H1 (cell line): Measurements from ENCODE around the gene SETX. TPM values are rescaled to one million over a fixed set of nuclear protein-coding genes. Genes with fewer than 3 reads are reported as not detected.

ENCODE experiments used
- CTCF ChIA-PET: fragments of 300-600 bp; sonication (Branson Sonifier 250); formaldehyde crosslinking; loops from one replicate; lab custom pipeline; 2021; ENCODE audit not compliant: partially characterized antibody; lab: Charles Lee
- POLR2A ChIA-PET: fragments of 300-600 bp; sonication (Branson Sonifier 250); formaldehyde crosslinking; loops from one replicate; lab custom pipeline; 2021; ENCODE audit warnings: inconsistent platforms; ENCODE audit not compliant: partially characterized antibody; lab: Charles Lee
- DNase-seq, 2 experiments: peaks; one replicate each; pipeline versions ENCODE4 v3.0.0 to v3.0.0-alpha.2; 2010 to 2022; ENCODE audit warnings: low spot score in 2 of 2, low read depth in 1 of 2, mixed read lengths in 1 of 2
- FAIRE-seq: peaks from 2 replicates; lab custom pipeline; 2011; peaks lifted over from hg19 to GRCh38; lab: Jason Lieb, UNC
- H2AFZ ChIP-seq: 2 replicates; pipeline ENCODE4 v1.8.1; 2012; ENCODE audit warnings: low read length, inconsistent platforms
- H2AK5ac ChIP-seq: 2 replicates; pipeline ENCODE4 v1.6.1; 2013; ENCODE audit warnings: low read depth, low read length
- H2BK120ac ChIP-seq: replicated peaks from 2 replicates; pipeline ENCODE3; 2013; ENCODE audit warnings: low read depth, low read length, inconsistent platforms
- H2BK12ac ChIP-seq: 2 replicates; pipeline ENCODE4 v1.6.1; 2013; ENCODE audit warnings: low read depth, low read length
- H2BK15ac ChIP-seq: 2 replicates; pipeline ENCODE4 v1.6.1; 2013; ENCODE audit warnings: low read length
- H2BK20ac ChIP-seq: 2 replicates; pipeline ENCODE4 v1.6.1; 2013; ENCODE audit warnings: low read length
- H2BK5ac ChIP-seq: 2 replicates; pipeline ENCODE4 v1.6.1; 2013; ENCODE audit warnings: low read depth, low read length
- H3K14ac ChIP-seq: 2 replicates; pipeline ENCODE4 v1.6.1; 2013; ENCODE audit warnings: inconsistent platforms; ENCODE audit not compliant: insufficient read length
- H3K18ac ChIP-seq: 2 replicates; pipeline ENCODE4 v1.6.1; 2013; ENCODE audit warnings: low read length; ENCODE audit errors: extremely low read depth
- H3K23ac ChIP-seq: 2 replicates; pipeline ENCODE4 v1.6.1; 2013; ENCODE audit warnings: inconsistent platforms; ENCODE audit not compliant: insufficient read length
- H3K23me2 ChIP-seq: 2 replicates; pipeline ENCODE4 v1.6.1; 2013; ENCODE audit warnings: low read depth, low read length
- H3K27ac ChIP-seq: 2 replicates; pipeline ENCODE4 v1.6.1; 2011; ENCODE audit warnings: low read depth, low read length, inconsistent platforms
- H3K27me3 ChIP-seq, 4 experiments: replicated peaks in 1 of 4; 1 replicate in 1 of 4; 2 replicates in 3 of 4; pipeline versions ENCODE4 v1.6.1 to v1.8.1; 2011 to 2013; ENCODE audit warnings: low read length in 3 of 4, mild to moderate bottlenecking in 3 of 4, inconsistent platforms in 2 of 4, mixed read lengths in 2 of 4, moderate library complexity in 1 of 4; ENCODE audit not compliant: control insufficient read depth in 3 of 4, insufficient read depth in 3 of 4; ENCODE audit errors: extremely low read depth in 1 of 4
- H3K36me3 ChIP-seq, 4 experiments: 2 replicates each; pipeline versions ENCODE4 v1.6.1 to v1.8.1; 2011 to 2013; ENCODE audit warnings: mild to moderate bottlenecking in 4 of 4, low read length in 3 of 4, moderate library complexity in 2 of 4, control low read depth in 1 of 4, inconsistent platforms in 1 of 4; ENCODE audit not compliant: insufficient read depth in 4 of 4, control insufficient read depth in 2 of 4
- H3K4ac ChIP-seq: replicated peaks from 2 replicates; pipeline ENCODE3; 2013; ENCODE audit warnings: low read length, low read depth, mixed read lengths, inconsistent platforms; ENCODE audit not compliant: insufficient read length
- H3K4me1 ChIP-seq, 4 experiments: replicated peaks in 1 of 4; 1 replicate in 1 of 4; 2 replicates in 3 of 4; pipeline versions ENCODE4 v1.6.1 to v1.8.1; 2011 to 2013; ENCODE audit warnings: low read length in 3 of 4, inconsistent platforms in 2 of 4, mixed read lengths in 1 of 4; ENCODE audit not compliant: insufficient read depth in 4 of 4, control insufficient read depth in 3 of 4
- H3K4me2 ChIP-seq, 2 experiments: 2 replicates each; pipeline versions ENCODE4 v1.6.1 to v1.8.1; 2011 to 2013; ENCODE audit warnings: low read depth in 2 of 2, low read length in 2 of 2, control low read depth in 1 of 2, inconsistent platforms in 1 of 2, mild to moderate bottlenecking in 1 of 2; ENCODE audit not compliant: insufficient read depth in 1 of 2
- H3K4me3 ChIP-seq, 4 experiments: fragments of 200-600, 300-600 bp in 1 of 4; sonication (generic), shearing (Covaris generic), sonication (Bioruptor Twin) in 1 of 4; 2 replicates each; pipeline versions ENCODE4 v1.5.1 to v1.8.1; 2011 to 2016; ENCODE audit warnings: low read length in 4 of 4, low read depth in 3 of 4, control low read depth in 2 of 4, inconsistent platforms in 2 of 4, mild to moderate bottlenecking in 2 of 4, mixed read lengths in 1 of 4, moderate library complexity in 1 of 4; ENCODE audit not compliant: insufficient read depth in 2 of 4; ENCODE audit errors: extremely low read depth in 1 of 4
- H3K56ac ChIP-seq: replicated peaks from 2 replicates; pipeline ENCODE3; 2013; ENCODE audit warnings: low read depth, mild to moderate bottlenecking, mixed read lengths, low read length, inconsistent platforms; ENCODE audit not compliant: insufficient read length
- H3K79me1 ChIP-seq: 2 replicates; pipeline ENCODE4 v1.6.1; 2013; ENCODE audit warnings: low read depth, low read length, control low read depth
- H3K79me2 ChIP-seq, 2 experiments: 2 replicates each; pipeline versions ENCODE4 v1.6.1 to v1.8.1; 2012 to 2013; ENCODE audit warnings: low read length in 2 of 2, mild to moderate bottlenecking in 2 of 2, inconsistent platforms in 1 of 2; ENCODE audit not compliant: insufficient read depth in 2 of 2, control insufficient read depth in 1 of 2
- H3K9ac ChIP-seq, 4 experiments: replicated peaks in 1 of 4; 1 replicate in 1 of 4; 2 replicates in 3 of 4; pipeline versions ENCODE4 v1.6.1 to v1.8.1; 2011 to 2013; ENCODE audit warnings: low read depth in 3 of 4, low read length in 3 of 4, control low read depth in 2 of 4, mild to moderate bottlenecking in 2 of 4, moderate library complexity in 2 of 4, inconsistent platforms in 1 of 4; ENCODE audit errors: extremely low read depth in 1 of 4
- H3K9me3 ChIP-seq, 2 experiments: 2 replicates each; pipeline versions ENCODE4 v1.6.1 to v1.8.1; 2012 to 2013; ENCODE audit warnings: mild to moderate bottlenecking in 2 of 2, moderate library complexity in 2 of 2, control low read depth in 1 of 2, inconsistent platforms in 1 of 2, low read depth in 1 of 2, low read length in 1 of 2, mixed read lengths in 1 of 2; ENCODE audit not compliant: insufficient read depth in 2 of 2
- H4K20me1 ChIP-seq, 2 experiments: replicated peaks in 1 of 2; 2 replicates each; pipeline versions ENCODE3 to v1.8.1; 2011 to 2013; ENCODE audit warnings: inconsistent platforms in 2 of 2, low read length in 2 of 2, mild to moderate bottlenecking in 1 of 2; ENCODE audit not compliant: insufficient read depth in 2 of 2, control insufficient read depth in 1 of 2
- H4K5ac ChIP-seq: 2 replicates; pipeline ENCODE4 v1.6.1; 2013; ENCODE audit warnings: low read length, low read depth, mixed read lengths, inconsistent platforms; ENCODE audit not compliant: insufficient read length
- H4K8ac ChIP-seq: 2 replicates; pipeline ENCODE4 v1.8.0; 2013; ENCODE audit warnings: mild to moderate bottlenecking, moderate library complexity, low read length, inconsistent platforms; ENCODE audit not compliant: insufficient read depth; ENCODE audit errors: extremely low read depth
- H4K91ac ChIP-seq: replicated peaks from 2 replicates; pipeline ENCODE3; 2013; ENCODE audit warnings: low read length, mixed read lengths, inconsistent platforms; ENCODE audit not compliant: insufficient read length
- BCL11A ChIP-seq, 2 experiments: IDR thresholded peaks; one replicate each; pipeline ENCODE4 v1.6.1; 2011; ENCODE audit warnings: low read depth in 2 of 2, low read length in 2 of 2, mild to moderate bottlenecking in 2 of 2
- BRCA1 ChIP-seq: IDR thresholded peaks from 2 replicates; pipeline ENCODE4 v1.6.1; 2012; ENCODE audit warnings: low read depth, low read length, improper control_type of control experiment
- CTBP2 ChIP-seq: IDR thresholded peaks from 2 replicates; pipeline ENCODE4 v1.7.0; 2011; ENCODE audit warnings: borderline replicate concordance, mild to moderate bottlenecking, moderate library complexity, mixed read lengths, low read length; ENCODE audit not compliant: insufficient read depth, insufficient read length
- HDAC6 ChIP-seq: IDR thresholded peaks from one replicate; pipeline ENCODE4 v1.7.1; 2012; ENCODE audit warnings: low read depth, mild to moderate bottlenecking, inconsistent platforms, low read length, moderate library complexity
- JUN ChIP-seq: IDR thresholded peaks from 2 replicates; pipeline ENCODE4 v1.6.1; 2011; ENCODE audit warnings: low read depth, mild to moderate bottlenecking, improper control_type of control experiment, low read length
- MAFK ChIP-seq: IDR thresholded peaks from 2 replicates; pipeline ENCODE4 v1.6.1; 2012; ENCODE audit warnings: low read depth, mild to moderate bottlenecking, improper control_type of control experiment, low read length
- RXRA ChIP-seq: IDR thresholded peaks from 2 replicates; pipeline ENCODE4 v1.6.1; 2011; ENCODE audit warnings: low read depth, mild to moderate bottlenecking, low read length, moderate library complexity; ENCODE audit not compliant: insufficient read depth
- WGBS, 2 experiments: shearing (Covaris generic) in 1 of 2; methylation state at CpG; one replicate each; pipeline versions ENCODE4 v1.1.6 to v1.1.7; 2013 to 2015; ENCODE audit warnings: low lambda C conversion rate in 2 of 2, mixed read lengths in 2 of 2, inconsistent platforms in 1 of 2, low coverage in 1 of 2, missing lambda C conversion rate in 1 of 2; ENCODE audit not compliant: insufficient replicate concordance in 2 of 2, insufficient coverage in 1 of 2, insufficient read length in 1 of 2; ENCODE audit errors: extremely low coverage in 1 of 2, missing lambda C conversion rate in 1 of 2; 5-methylcytosine and 5-hydroxymethylcytosine counted together
- polyA plus RNA-seq, 7 experiments: library from polyadenylated mRNA; depleted of rRNA in 3 of 7; stranded (reverse) in 5 of 7; unstranded in 2 of 7; fragments of >200 nt in 5 of 7; fragments of 200-250 nt in 2 of 7; gene quantifications; 1 replicate in 5 of 7; 2 replicates in 1 of 7; 4 replicates in 1 of 7; pipeline versions ENCODE4 v1.2.1 to v1.2.3, GENCODE V29; 2011 to 2013; ENCODE audit warnings: missing spikeins in 2 of 7, mixed read lengths in 2 of 7
- total RNA-seq: library from RNA; stranded (reverse); fragmentation: NEBNext Ultra II Directional; extraction: Animal tissue kit (Norgen Biotek cat#: 25700); gene quantifications from 2 replicates; pipeline ENCODE4 v1.2.1, GENCODE V29; 2021

SETX gene
- total and polyA plus RNA-seq, 2 of the 8 experiments (the other 6 are each of a cell fraction or from before 2014, with no cell fraction given), result 15.1 to 37.9 TPM

GRCh38 chr9:132218208-132218607 lies 136.6 kb downstream of the SETX start:
- Histone ChIP-seq H4K8ac (no peak overlapping the region), H2BK15ac (no peak overlapping the region; the same call in 1 of the 2 replicates), H3K23ac (no peak overlapping the region), H3K79me2 (no peaks in the 10 kb centered on the region; a peak in 1 of 4 replicates), H2BK12ac (no peak overlapping the region), H3K23me2 (no peaks in the 10 kb centered on the region), H3K4ac (no peak overlapping the region), H4K20me1 (no peaks in the 10 kb centered on the region), H3K79me1 (no peaks in the 10 kb centered on the region), H3K4me2 (no peak overlapping the region), H3K14ac (no peak overlapping the region), H3K9ac (no peak overlapping the region), H3K56ac (no peak overlapping the region), H3K9me3 (no peaks in the 10 kb centered on the region), H2AK5ac (no peak overlapping the region), H3K4me3 (no peak overlapping the region), H3K4me1 (peaks cover 0 to 8% (median 5%) of the 10 kb centered on the region in 4 experiments; a peak in 6 of 7 replicates), H2BK120ac (no peak overlapping the region), H2BK5ac (no peak overlapping the region), H3K36me3 (no peaks in the 10 kb centered on the region), H2BK20ac (no peak overlapping the region), H4K91ac (no peak overlapping the region), H3K18ac (no peak overlapping the region), H3K27ac (no peak overlapping the region), H4K5ac (no peak overlapping the region), H3K27me3 (no peaks in the 10 kb centered on the region), H2AFZ (no peak overlapping the region)
- 88% methylated on average over 8 of the region's 8 CpGs; no CpG with 5 or more reads in 1 of the 2 experiments for WGBS, 2 experiments
- ChIA-PET CTCF (interaction anchor here (0.6 to 8.3 kb wide), 6 partner anchors 17 to 631 kb away, joined by 3 to 64 read pairs (median 5); no protein-coding TSS in a partner anchor), POLR2A (interaction anchor here (1.0 kb wide), 1 partner anchor 12 kb away, joined by 3 read pairs; no protein-coding TSS in a partner anchor)
- FAIRE-seq (no peak), DNase-seq (no peak)
- no peak for TF ChIP-seq BCL11A (IDR thresholded peaks at IDR 0.05; ENCODE audit: low read depth in 2 of 2, low read length in 2 of 2)
- no peak for TF ChIP-seq CTBP2
- no peak for TF ChIP-seq JUN
- no peak for TF ChIP-seq RXRA
- no peak for TF ChIP-seq BRCA1
- TF ChIP-seq HDAC6, result no peak
- TF ChIP-seq MAFK, result no peak
